K562 (cell line): ENCODE measurements around the gene DPEP2. TPM values are rescaled to one million over a fixed set of nuclear protein-coding genes. Genes with fewer than 3 reads are reported as not detected.

Source experiments
- ATAC-seq: fragments of 200-7000 bp; cut with Tn5 transposase; 3 replicates; pipeline ENCODE4 v1.9.1; 2020; ENCODE audit warnings: moderate library complexity
- BruUV-seq: library from RNA; stranded (reverse); fragments of 400-500 nt; replicated peaks from 2 replicates; lab custom pipeline; 2021; lab: Mats Ljungman, UMichigan
- CTCF ChIA-PET: fragments of 300-600 bp; formaldehyde crosslinking; extraction: SDS; loops from one replicate; lab custom pipeline; 2021; ENCODE audit warnings: low intra/inter-chr PET ratio; lab: Yijun Ruan, JAX
- POLR2A ChIA-PET: fragments of 300-600, 350-650 bp; sonication (Branson Sonifier 250); formaldehyde crosslinking; extraction: SDS; loops from one replicate; lab custom pipeline; 2021; ENCODE audit warnings: antibody characterized with exemption, inconsistent platforms; lab: Yijun Ruan, JAX
- DNase-seq, 4 experiments: peaks; one replicate each; pipeline versions ENCODE4 v3.0.0 to v3.0.0-alpha.2; 2011 to 2018; ENCODE audit warnings: low spot score in 3 of 4, mixed read lengths in 3 of 4; ENCODE audit errors: extremely low read depth in 1 of 4
- FAIRE-seq: peaks from 2 replicates; lab custom pipeline; 2011; peaks lifted over from hg19 to GRCh38; lab: Jason Lieb, UNC
- H2AFZ ChIP-seq: 2 replicates; pipeline ENCODE4 v1.6.0; 2011; ENCODE audit warnings: low read depth, low read length, control low read depth, inconsistent platforms
- H3K27ac ChIP-seq: fragments of 200-600 bp; 3 replicates; pipeline ENCODE4 v1.8.0; 2011; ENCODE audit warnings: low read depth, mild to moderate bottlenecking, control low read depth, inconsistent platforms, low read length, moderate library complexity, mixed read lengths; ENCODE audit errors: extremely low read depth
- H3K27me3 ChIP-seq, 2 experiments: fragments of 300-600 bp in 1 of 2; 2 replicates in 1 of 2; 3 replicates in 1 of 2; pipeline versions ENCODE4 v1.6.0 to v1.8.0; 2011; ENCODE audit warnings: inconsistent platforms in 2 of 2, low read length in 2 of 2, mild to moderate bottlenecking in 1 of 2, mixed read lengths in 1 of 2, moderate library complexity in 1 of 2; ENCODE audit not compliant: control insufficient read depth in 2 of 2, insufficient read depth in 2 of 2
- H3K36me3 ChIP-seq: fragments of 300-600 bp; 3 replicates; pipeline ENCODE4 v1.8.0; 2011; ENCODE audit warnings: mild to moderate bottlenecking, low read length, inconsistent platforms; ENCODE audit not compliant: control insufficient read depth, insufficient read depth
- H3K4me1 ChIP-seq, 2 experiments: fragments of 200-600 bp in 1 of 2; replicated peaks in 1 of 2; 2 replicates in 1 of 2; 3 replicates in 1 of 2; pipeline versions ENCODE4 v1.5.1 to v1.8.0; 2011; ENCODE audit warnings: inconsistent platforms in 2 of 2, low read length in 2 of 2, mild to moderate bottlenecking in 1 of 2, mixed read lengths in 1 of 2, moderate library complexity in 1 of 2; ENCODE audit not compliant: control insufficient read depth in 2 of 2, insufficient read depth in 2 of 2
- H3K4me2 ChIP-seq: 2 replicates; pipeline ENCODE4 v1.6.1; 2011; ENCODE audit warnings: low read length, control low read depth, inconsistent platforms, mixed read lengths; ENCODE audit not compliant: insufficient read depth
- H3K4me3 ChIP-seq: fragments of 200-600 bp; sonication (generic), shearing (Covaris generic); 2 replicates; pipeline ENCODE4 v1.5.1; 2016; ENCODE audit warnings: control low read depth, inconsistent platforms
- H3K79me2 ChIP-seq: fragments of 200-600 bp; 3 replicates; pipeline ENCODE4 v1.8.0; 2011; ENCODE audit warnings: low read length, inconsistent platforms; ENCODE audit not compliant: control insufficient read depth, insufficient read depth
- H3K9ac ChIP-seq, 2 experiments: 2 replicates each; pipeline versions ENCODE4 v1.6.0 to v1.6.1; 2011; ENCODE audit warnings: low read depth in 2 of 2, low read length in 2 of 2, control low read depth in 1 of 2, inconsistent platforms in 1 of 2, mild to moderate bottlenecking in 1 of 2, mixed read lengths in 1 of 2; ENCODE audit not compliant: insufficient read depth in 1 of 2
- H3K9me1 ChIP-seq: one replicate; pipeline ENCODE4 v1.6.0; 2011; ENCODE audit warnings: inconsistent platforms, mild to moderate bottlenecking, low read length, moderate library complexity; ENCODE audit not compliant: control insufficient read depth, insufficient read depth
- H3K9me3 ChIP-seq: replicated peaks from 2 replicates; pipeline ENCODE4 v1.5.1; 2011; ENCODE audit warnings: low read depth, low read length, inconsistent platforms; ENCODE audit not compliant: control insufficient read depth, insufficient read depth
- H4K20me1 ChIP-seq: replicated peaks from 2 replicates; pipeline ENCODE4 v1.6.1; 2011; ENCODE audit warnings: low read length, inconsistent platforms, mixed read lengths; ENCODE audit not compliant: control insufficient read depth, insufficient read depth
- ATF4 ChIP-seq: fragments of 450-650 bp; formaldehyde crosslinking; IDR thresholded peaks from 2 replicates; pipeline ENCODE4 v1.4.0; 2022; ENCODE audit warnings: mild to moderate bottlenecking, moderate library complexity
- BRD9 ChIP-seq: fragments of 450-650 bp; IDR thresholded peaks from 2 replicates; pipeline ENCODE4 v1.6.1; 2018; ENCODE audit warnings: low read depth; ENCODE audit not compliant: partially characterized antibody
- CBX5 ChIP-seq: IDR thresholded peaks from 2 replicates; pipeline ENCODE4 v1.6.1; 2014; ENCODE audit warnings: low read depth, borderline replicate concordance
- FIP1L1 ChIP-seq: fragments of 200-400 bp; formaldehyde crosslinking; IDR thresholded peaks from 2 replicates; pipeline ENCODE4 v1.6.1; 2018; ENCODE audit warnings: mild to moderate bottlenecking, low read depth, low read length; ENCODE audit not compliant: poor library complexity, severe bottlenecking
- FOS ChIP-seq: IDR thresholded peaks from 3 replicates; pipeline ENCODE4 v1.6.1; 2011; ENCODE audit not compliant: insufficient read length; ENCODE audit errors: extremely low read depth
- HCFC1 ChIP-seq: IDR thresholded peaks from 2 replicates; pipeline ENCODE4 v1.6.1; 2012; ENCODE audit warnings: low read depth, low read length, improper control_type of control experiment
- HDAC6 ChIP-seq: IDR thresholded peaks from 2 replicates; pipeline ENCODE4 v1.6.1; 2012; ENCODE audit warnings: low read depth, mild to moderate bottlenecking, control low read depth, inconsistent platforms, low read length, moderate library complexity
- MCM3 ChIP-seq: fragments of 450-650 bp; IDR thresholded peaks from 2 replicates; pipeline ENCODE4 v1.6.1; 2016
- NRF1 ChIP-seq, 2 experiments: fragments of 450-650 bp; IDR thresholded peaks in 1 of 2; conservative IDR thresholded peaks in 1 of 2; 2 replicates each; pipeline ENCODE4 v1.6.1; 2014; ENCODE audit warnings: mild to moderate bottlenecking in 2 of 2
- PTBP1 ChIP-seq: fragments of 200-400 bp; formaldehyde crosslinking; IDR thresholded peaks from 2 replicates; pipeline ENCODE4 v1.6.1; 2017; ENCODE audit warnings: low read depth, low read length
- ZFP91 ChIP-seq: sonication (generic); formaldehyde crosslinking; IDR thresholded peaks from 2 replicates; pipeline ENCODE4 v1.8.0; 2022; ENCODE audit warnings: mild to moderate bottlenecking, missing genetic modification reagents
- ZNF280B ChIP-seq: fragments of 250-450 bp; sonication (Bioruptor Pico); IDR thresholded peaks from 2 replicates; pipeline ENCODE4 v1.5.1; 2021; ENCODE audit warnings: mild to moderate bottlenecking
- ZNF311 ChIP-seq: fragments of 250-450 bp; sonication (Bioruptor Pico); IDR thresholded peaks from 2 replicates; pipeline ENCODE4 v1.4.0; 2020; ENCODE audit warnings: mild to moderate bottlenecking, moderate library complexity
- ZNF354B ChIP-seq: fragments of 250-450 bp; sonication (Bioruptor Pico); IDR thresholded peaks from 2 replicates; pipeline ENCODE4 v1.4.0; 2020
- ZNF780A ChIP-seq: fragments of 250-450 bp; sonication (Bioruptor Pico); IDR thresholded peaks from 2 replicates; pipeline ENCODE4 v1.5.0; 2021; ENCODE audit warnings: mild to moderate bottlenecking
- ZNF79 ChIP-seq: fragments of 250-450 bp; sonication (Bioruptor Pico); IDR thresholded peaks from 2 replicates; pipeline ENCODE4 v1.4.0; 2020; ENCODE audit warnings: low read depth, mild to moderate bottlenecking, moderate library complexity
- WGBS: fragments of 100-300 bp; shearing (Covaris generic); methylation state at CpG from one replicate; pipeline ENCODE4 v1.1.6; 2016; ENCODE audit warnings: low coverage, mixed read lengths; ENCODE audit not compliant: insufficient coverage; ENCODE audit errors: missing lambda C conversion rate; 5-methylcytosine and 5-hydroxymethylcytosine counted together
- in situ Hi-C: fragments of 300-500 bp; cut with MboI; formaldehyde crosslinking; loops from 4 replicates; pipeline ENCODE4 v1.15.0; 2018; ENCODE audit warnings: inconsistent platforms, mixed read lengths
- intact Hi-C: fragments of 100-400 bp; cut with micrococcal nuclease; formaldehyde crosslinking; loops from 2 replicates; pipeline ENCODE4 v1.14.2; 2022
- polyA plus RNA-seq, 8 experiments: library from polyadenylated mRNA; depleted of rRNA in 4 of 8; stranded (reverse) in 5 of 8; unstranded in 3 of 8; fragments of >200 nt; fragmentation: Nextera tagmentation in 2 of 8; fragmentation: Illumina TruSeq in 1 of 8; extraction: Ambion mirVana in 2 of 8; extraction: Trizol in 1 of 8; gene quantifications; 2 replicates each; pipeline versions ENCODE4 v1.2.1 to v1.2.3, GENCODE V29; 2011 to 2014; ENCODE audit warnings: inconsistent platforms in 1 of 8, missing spikeins in 1 of 8
- total RNA-seq, 7 experiments: library from RNA; depleted of rRNA in 6 of 7; stranded (reverse); fragments of >200 nt in 6 of 7; fragmentation: Illumina TruSeq in 2 of 7; extraction: Trizol in 2 of 7; gene quantifications; 2 replicates each; pipeline versions ENCODE4 v1.2.1 to v1.2.3, GENCODE V29; 2011 to 2021; ENCODE audit warnings: low replicate concordance in 1 of 7

Gene DPEP2
- total and polyA plus RNA-seq, 9 of the 15 experiments (the other 6 are each of a cell fraction or from before 2014, with no cell fraction given) = 0.14 to 1.2 (median 0.38) TPM

GRCh38 chr16:68022728-68023537 lies 23.6 kb upstream of the DPEP2 start, which contains the start of the genes DDX28 and DUS2:
Gene DDX28, minus strand, starts transcription at chr16:68023232. Its CDS starts 30 bp downstream, at chr16:68023202.
Gene DUS2, plus strand, starts transcription at chr16:68023284. Its CDS starts 14,740 bp downstream, at chr16:68038024.
- no peaks in the 10 kb centered on the region; the same call in 1 of the 2 replicates for H4K20me1 ChIP-seq
- ATAC-seq = peak; percentile 91
- H3K4me3 ChIP-seq = peak within 1 kb of the TSS; percentile 88
- TSS peak; percentile 78 for BruUV-seq
- peak; percentile 83 to 96 (median 85) for DNase-seq
- H3K79me2 ChIP-seq = peaks cover 42% of the 10 kb centered on the region
- in situ Hi-C loops (no loop called here), intact Hi-C loops (no loop called here)
- H3K27me3 ChIP-seq = no peaks in the 10 kb centered on the region
- ChIA-PET POLR2A (interaction anchor here (0.6 to 2.6 kb wide), 14 partner anchors 11 to 379 kb away, joined by 3 to 13 read pairs (median 4); partner anchors contain the start of gene NFATC3), CTCF (no interaction called here)
- peaks cover 8 to 23% of the 10 kb centered on the region in 2 experiments; a peak in 4 of 5 replicates for H3K4me1 ChIP-seq
- under 1% methylated on average over 82 of the region's 84 CpGs for WGBS
- no peaks in the 10 kb centered on the region for H3K9me3 ChIP-seq
- H2AFZ ChIP-seq = peak within 1 kb of the TSS; percentile 97
- H3K27ac ChIP-seq = peak within 1 kb of the TSS; percentile 78
- H3K4me2 ChIP-seq = peak within 1 kb of the TSS; percentile 94
- no peaks in the 10 kb centered on the region for H3K9me1 ChIP-seq
- H3K36me3 ChIP-seq = peaks cover 37% of the 10 kb centered on the region
- H3K9ac ChIP-seq = peak within 1 kb of the TSS; percentile 90 to 100
- peak; percentile 95 for FAIRE-seq
- TF ChIP-seq HDAC6 = no peak
- TF ChIP-seq FIP1L1 = peak; percentile 70
- TF ChIP-seq BRD9 = no peak
- no peak for TF ChIP-seq PTBP1
- no peak for TF ChIP-seq CBX5
- TF ChIP-seq FOS = no peak
- TF ChIP-seq ATF4 (CRISPR knock-in tag) = no peak
- no peak for TF ChIP-seq ZNF280B (CRISPR knock-in tag)
- no peak for TF ChIP-seq ZNF311
- TF ChIP-seq ZNF354B (CRISPR knock-in tag) = no peak
- TF ChIP-seq MCM3 = no peak
- TF ChIP-seq NRF1 (conservative IDR thresholded peaks at IDR 0.05 in 1 of 2, IDR thresholded peaks at IDR 0.05 in 1 of 2) = peak; percentile 77
- TF ChIP-seq ZNF780A = no peak
- TF ChIP-seq ZFP91 = no peak
- no peak for TF ChIP-seq ZNF79
- peak; percentile 90 for TF ChIP-seq HCFC1
